A673 (cell line): ENCODE data around the gene MRS2. TPM values are rescaled to one million over a fixed set of nuclear protein-coding genes. Genes with fewer than 3 reads are reported as not detected.

Experiments
- BruUV-seq: library from RNA; stranded (reverse); fragments of 400-500 nt; replicated peaks from 2 replicates; lab custom pipeline; 2021; lab: Mats Ljungman, UMichigan
- CTCF ChIA-PET: fragments of 300-600 bp; sonication (Branson Sonifier 250); formaldehyde crosslinking; loops from one replicate; lab custom pipeline; 2022; ENCODE audit warnings: antibody characterized with exemption; lab: Charles Lee
- POLR2A ChIA-PET: fragments of 300-600 bp; sonication (Branson Sonifier 250); formaldehyde crosslinking; loops from one replicate; lab custom pipeline; 2022; ENCODE audit warnings: antibody characterized with exemption; ENCODE audit not compliant: low non-redundant PET; lab: Charles Lee
- DNase-seq: peaks from one replicate; pipeline ENCODE4 v3.0.0-alpha.2; 2015; ENCODE audit warnings: low spot score
- H3K27ac ChIP-seq: fragments of 200-600 bp; sonication (generic); 2 replicates; pipeline ENCODE4 v1.5.1; 2016; ENCODE audit warnings: mixed run types, low read depth, mild to moderate bottlenecking, mixed read lengths, antibody characterized with exemption, low read length; ENCODE audit not compliant: poor library complexity, severe bottlenecking
- H3K27me3 ChIP-seq: fragments of 200-600 bp; sonication (generic); replicated peaks from 2 replicates; pipeline ENCODE4 v1.6.1; 2017; ENCODE audit warnings: mixed run types, low read depth, mild to moderate bottlenecking, mixed read lengths, antibody characterized with exemption, low read length; ENCODE audit not compliant: insufficient read depth, poor library complexity
- H3K36me3 ChIP-seq: fragments of 200-600 bp; sonication (generic); 2 replicates; pipeline ENCODE4 v1.6.1; 2016; ENCODE audit warnings: mixed run types, mild to moderate bottlenecking, mixed read lengths, antibody characterized with exemption, low read length; ENCODE audit not compliant: insufficient read depth, poor library complexity, severe bottlenecking
- H3K4me1 ChIP-seq: fragments of 200-600 bp; sonication (generic); 2 replicates; pipeline ENCODE4 v1.6.1; 2017; ENCODE audit warnings: mixed run types, mild to moderate bottlenecking, mixed read lengths, antibody characterized with exemption, low read length; ENCODE audit not compliant: insufficient read depth, poor library complexity, severe bottlenecking
- H3K4me3 ChIP-seq: fragments of 200-600 bp; sonication (generic); 2 replicates; pipeline ENCODE4 v1.5.1; 2016; ENCODE audit warnings: low read depth, mixed run types, mild to moderate bottlenecking, mixed read lengths, low read length; ENCODE audit not compliant: poor library complexity, severe bottlenecking
- H3K9me3 ChIP-seq: fragments of 200-600 bp; sonication (generic); 2 replicates; pipeline ENCODE4 v1.6.1; 2016; ENCODE audit warnings: mixed run types, low read depth, mild to moderate bottlenecking, mixed read lengths, antibody characterized with exemption, low read length; ENCODE audit not compliant: poor library complexity, severe bottlenecking
- CTCF ChIP-seq: fragments of 300-800, 200-600 bp; sonication (generic); conservative IDR thresholded peaks from 2 replicates; pipeline ENCODE4 v1.5.1; 2017; ENCODE audit warnings: low read depth, mild to moderate bottlenecking, antibody characterized with exemption, low read length, moderate library complexity, mixed read lengths
- EZH2 ChIP-seq: fragments of 200-600 bp; sonication (generic); IDR thresholded peaks from 2 replicates; pipeline ENCODE4 v1.6.1; 2017; ENCODE audit warnings: borderline replicate concordance, low read depth, mild to moderate bottlenecking, mixed read lengths, antibody characterized with exemption, low read length; ENCODE audit not compliant: poor library complexity, severe bottlenecking
- intact Hi-C: fragments of 100-400 bp; cut with micrococcal nuclease; formaldehyde crosslinking; loops from one replicate; pipeline ENCODE4 v1.10.0; 2022; ENCODE audit not compliant: unreplicated experiment
- total RNA-seq: library from RNA; stranded (reverse); gene quantifications from 2 replicates; pipeline ENCODE4 v1.2.3, GENCODE V29; 2021

MRS2 gene
- total RNA-seq, 1 experiment from 2014 or later, result 46.6 TPM

DNA sequence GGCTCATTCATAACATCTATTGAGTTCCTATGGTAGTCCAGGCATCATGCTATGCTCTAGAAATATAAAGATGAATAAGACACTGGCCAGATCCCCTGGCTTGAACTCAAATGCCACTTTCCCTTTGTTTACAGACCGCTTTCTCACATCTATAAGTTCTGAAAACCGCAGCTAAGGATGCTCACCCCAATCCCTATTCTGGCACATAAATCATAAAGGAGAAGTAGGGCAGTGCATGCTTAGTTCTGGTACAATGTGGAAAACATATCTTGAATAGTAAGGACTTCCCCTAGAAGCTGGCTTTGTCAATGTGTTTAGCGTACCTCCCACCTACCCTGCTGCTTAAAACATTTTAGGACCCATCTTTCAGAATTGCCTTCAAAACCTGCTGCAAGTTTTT is 26.4 kb downstream of the MRS2 start:
- TF ChIP-seq CTCF, result no peak
- BruUV-seq, result no TSS peak
- intact Hi-C loops, result no loop called here
- no peak overlapping the region for H3K4me3 ChIP-seq
- POLR2A ChIA-PET, result no interaction called here
- CTCF ChIA-PET, result no interaction called here
- no peaks in the 10 kb centered on the region for H3K27me3 ChIP-seq
- DNase-seq, result no peak
- H3K36me3 ChIP-seq, result peaks cover 21% of the 10 kb centered on the region
- H3K27ac ChIP-seq, result no peak overlapping the region
- no peaks in the 10 kb centered on the region for H3K9me3 ChIP-seq
- H3K4me1 ChIP-seq, result no peaks in the 10 kb centered on the region

- Histone ChIP-seq H3K4me3 (no peak overlapping the region), H3K9me3 (no peaks in the 10 kb centered on the region), H3K36me3 (peaks cover 12% of the 10 kb centered on the region), H3K4me1 (no peaks in the 10 kb centered on the region), H3K27ac (no peak overlapping the region), H3K27me3 (no peaks in the 10 kb centered on the region)
- BruUV-seq, result no TSS peak
- POLR2A ChIA-PET, result no interaction called here
- TF ChIP-seq CTCF, result no peak
- TF ChIP-seq EZH2, result no peak
- intact Hi-C loops, result loop anchor here (5.0 kb wide), 1 partner anchor 267 kb away; no protein-coding TSS in a partner anchor
- CTCF ChIA-PET, result no interaction called here
- no peak for DNase-seq
Observed at GRCh38 chr6:24430086-24430485, 27.4 kb downstream of the MRS2 start.

GRCh38 chr6:24431045-24431451 is 28.3 kb downstream of the MRS2 start:
- peak; percentile 63 for DNase-seq
- intact Hi-C loops, result loop anchor here (5.0 kb wide), 1 partner anchor 266 kb away; no protein-coding TSS in a partner anchor
- no peak overlapping the region for H3K27ac ChIP-seq
- H3K4me1 ChIP-seq, result no peaks in the 10 kb centered on the region
- CTCF ChIA-PET, result no interaction called here
- BruUV-seq, result no TSS peak
- TF ChIP-seq EZH2 (no peak), CTCF (peak; percentile 80)
- no peaks in the 10 kb centered on the region for H3K9me3 ChIP-seq
- H3K27me3 ChIP-seq, result no peaks in the 10 kb centered on the region
- POLR2A ChIA-PET, result no interaction called here
- H3K4me3 ChIP-seq, result no peak overlapping the region
- peaks cover 2% of the 10 kb centered on the region for H3K36me3 ChIP-seq
